HG02610 (cell line): ENCODE results near the gene RNPEPL1.

Experiments
- ATAC-seq: cut with Tn5 transposase; IDR thresholded peaks from one replicate; pipeline ENCODE4 v1.9.1; 2021; ENCODE audit warnings: mild to moderate bottlenecking, moderate library complexity; ENCODE audit not compliant: unreplicated experiment

The RNPEPL1 gene

DNA sequence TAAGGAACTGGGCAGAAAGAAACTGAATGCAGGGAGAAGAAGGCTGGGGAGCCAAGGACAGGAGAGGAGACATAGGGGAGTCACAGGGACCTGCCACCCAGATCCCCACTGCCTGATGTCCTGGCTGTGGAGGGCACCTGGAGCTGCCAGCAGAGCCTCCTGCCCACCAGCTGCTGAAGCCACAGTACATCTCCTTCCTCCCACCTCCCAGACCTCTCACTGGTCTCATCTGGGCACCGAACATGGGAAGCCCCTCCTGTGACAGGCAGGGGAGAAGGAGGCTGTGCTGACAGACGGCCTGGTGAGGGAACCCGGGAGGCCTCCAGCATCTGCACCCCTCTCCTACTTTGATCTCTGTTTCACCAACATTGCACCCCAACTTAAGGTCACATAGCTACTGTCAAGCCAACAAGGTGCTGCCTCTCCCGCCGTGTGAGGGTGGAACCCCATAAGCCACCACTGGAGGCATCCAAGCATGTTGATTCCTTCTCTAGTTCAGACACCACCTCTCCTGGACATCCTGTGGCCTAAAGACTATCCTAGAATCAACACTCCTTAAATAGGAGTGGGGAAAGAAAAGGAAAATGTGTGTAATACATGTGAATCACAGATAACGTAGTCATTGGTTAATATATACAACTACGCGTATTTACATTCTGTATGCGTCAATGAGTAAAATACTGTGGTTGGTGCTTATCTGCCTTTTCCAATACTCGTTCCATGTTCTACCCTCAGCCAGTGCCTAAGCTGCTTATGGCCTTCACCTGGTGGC, 3.5 kb upstream of the RNPEPL1 start:
- no peak for ATAC-seq

DNA sequence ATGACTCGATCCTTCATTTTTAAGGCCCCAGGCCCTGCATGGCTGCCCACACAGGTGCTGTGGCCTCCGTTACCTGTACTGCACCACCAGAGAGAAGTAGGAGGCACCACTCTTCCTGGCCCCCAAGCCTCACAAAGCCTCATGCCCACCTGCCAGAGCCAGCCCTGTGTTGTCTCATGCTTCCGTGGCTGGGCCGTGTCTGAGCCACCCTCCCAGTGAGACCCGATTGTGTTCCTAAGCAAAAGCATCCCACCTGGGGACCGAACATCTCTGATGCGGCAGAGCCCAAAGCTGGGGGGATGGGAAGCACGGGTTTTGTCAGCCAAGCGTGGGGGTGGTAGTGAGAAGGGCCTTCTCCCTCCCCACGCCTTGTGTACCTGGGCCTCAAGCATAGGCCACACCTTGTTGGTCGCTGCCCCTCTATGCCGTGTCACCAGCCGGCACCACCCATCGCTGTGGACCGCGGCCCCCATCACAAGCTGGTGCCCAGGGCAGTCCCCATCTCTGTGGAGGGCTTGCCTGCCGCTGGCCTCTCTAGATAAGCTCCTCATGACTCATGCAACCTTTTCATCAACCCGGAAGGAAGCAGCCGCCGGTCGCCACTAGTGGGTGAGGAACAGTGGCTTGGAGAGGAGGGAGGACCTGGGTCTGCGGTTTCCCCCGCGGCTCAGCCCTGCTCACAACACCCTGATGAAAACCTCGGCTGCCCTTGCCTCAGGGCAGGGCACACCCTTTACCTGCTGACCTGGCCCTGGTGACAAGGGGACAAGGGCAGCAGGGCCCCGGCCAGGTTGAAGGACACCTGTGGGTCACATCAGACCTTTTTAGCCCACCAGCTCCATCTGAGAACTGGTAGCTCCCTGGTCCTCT, 2.7 kb upstream of the RNPEPL1 start:
- peak; percentile 22 for ATAC-seq

GRCh38 chr2:240566203-240567136, 1.8 kb upstream of the RNPEPL1 start:
- peak; percentile 40 for ATAC-seq

- no peak for ATAC-seq
Measured at GRCh38 chr2:240567137-240567871, 980 bp upstream of the RNPEPL1 start.

GRCh38 chr2:240568678-240569522, 616 bp downstream of the RNPEPL1 start:
- peak; percentile 18 for ATAC-seq

- ATAC-seq, result no peak
Measured at GRCh38 chr2:240569523-240569997, 1.3 kb downstream of the RNPEPL1 start.

GRCh38 chr2:240569998-240570530, 1.8 kb downstream of the RNPEPL1 start:
- ATAC-seq, result no peak

- no peak for ATAC-seq
Measured at GRCh38 chr2:240570531-240571313, 2.4 kb downstream of the RNPEPL1 start.

- no peak for ATAC-seq
Measured at GRCh38 chr2:240571314-240571973, 3.2 kb downstream of the RNPEPL1 start.

DNA sequence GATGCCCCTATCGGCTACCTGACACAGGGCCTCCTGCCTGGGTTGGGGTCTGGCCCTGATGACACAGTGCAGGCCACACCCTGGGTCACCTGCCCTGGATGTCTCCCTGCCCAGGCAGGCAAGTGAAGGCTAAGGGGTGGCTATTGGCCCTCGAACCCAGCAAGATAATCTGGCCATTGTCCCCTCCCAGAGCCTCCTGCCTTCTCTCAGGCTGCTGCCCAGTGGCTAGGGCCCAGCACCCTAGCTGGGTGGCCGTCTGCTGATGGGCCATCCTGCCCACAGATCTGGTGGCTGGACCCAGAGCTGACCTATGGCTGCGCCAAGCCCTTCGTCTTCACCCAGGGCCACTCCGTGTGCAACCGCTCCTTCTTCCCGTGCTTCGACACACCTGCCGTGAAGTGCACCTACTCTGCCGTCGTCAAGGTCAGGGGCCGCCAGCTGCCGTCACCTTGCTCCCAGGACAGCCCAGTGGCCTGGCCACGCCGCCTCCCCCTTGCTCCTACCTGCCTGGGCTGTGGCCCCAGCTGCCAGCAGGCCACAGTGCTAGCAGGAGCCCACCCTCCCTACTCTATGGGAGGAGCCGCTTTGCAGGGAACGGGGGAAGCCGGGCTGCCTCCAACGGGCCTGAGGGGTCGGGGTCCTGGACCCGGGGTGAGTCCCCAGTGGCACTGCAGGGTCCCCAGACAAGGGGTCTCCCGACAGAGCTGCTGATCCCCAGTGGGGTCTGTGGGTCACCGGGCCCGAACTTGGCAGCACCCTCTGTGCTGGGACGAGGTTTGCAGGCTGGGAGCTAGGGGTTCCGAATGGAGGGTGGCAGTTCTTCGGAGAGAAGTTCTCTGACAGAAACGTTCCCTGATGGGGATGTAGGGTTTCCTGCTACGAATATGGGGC, 4.1 kb downstream of the RNPEPL1 start:
- no peak for ATAC-seq

DNA sequence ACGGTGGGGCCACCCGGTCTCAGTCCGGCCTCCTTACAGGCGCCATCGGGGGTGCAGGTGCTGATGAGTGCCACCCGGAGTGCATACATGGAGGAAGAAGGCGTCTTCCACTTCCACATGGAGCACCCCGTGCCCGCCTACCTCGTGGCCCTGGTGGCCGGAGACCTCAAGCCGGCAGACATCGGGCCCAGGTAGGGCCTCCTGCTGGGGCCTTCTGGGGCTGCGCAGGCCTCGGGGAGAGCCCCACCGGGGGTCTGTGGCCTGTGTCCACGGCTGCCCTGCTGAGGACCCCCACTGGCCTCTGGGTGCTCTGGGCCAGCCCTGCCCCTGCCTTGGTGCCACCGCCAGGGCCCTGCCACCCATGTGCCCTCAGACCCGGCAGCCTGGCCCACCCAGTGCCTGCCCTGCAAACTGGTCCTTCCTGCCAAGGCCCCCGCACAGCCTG, 4.8 kb downstream of the RNPEPL1 start:
- no peak for ATAC-seq

- ATAC-seq, result no peak
Measured at GRCh38 chr2:240573516-240574385, 5.5 kb downstream of the RNPEPL1 start.

DNA sequence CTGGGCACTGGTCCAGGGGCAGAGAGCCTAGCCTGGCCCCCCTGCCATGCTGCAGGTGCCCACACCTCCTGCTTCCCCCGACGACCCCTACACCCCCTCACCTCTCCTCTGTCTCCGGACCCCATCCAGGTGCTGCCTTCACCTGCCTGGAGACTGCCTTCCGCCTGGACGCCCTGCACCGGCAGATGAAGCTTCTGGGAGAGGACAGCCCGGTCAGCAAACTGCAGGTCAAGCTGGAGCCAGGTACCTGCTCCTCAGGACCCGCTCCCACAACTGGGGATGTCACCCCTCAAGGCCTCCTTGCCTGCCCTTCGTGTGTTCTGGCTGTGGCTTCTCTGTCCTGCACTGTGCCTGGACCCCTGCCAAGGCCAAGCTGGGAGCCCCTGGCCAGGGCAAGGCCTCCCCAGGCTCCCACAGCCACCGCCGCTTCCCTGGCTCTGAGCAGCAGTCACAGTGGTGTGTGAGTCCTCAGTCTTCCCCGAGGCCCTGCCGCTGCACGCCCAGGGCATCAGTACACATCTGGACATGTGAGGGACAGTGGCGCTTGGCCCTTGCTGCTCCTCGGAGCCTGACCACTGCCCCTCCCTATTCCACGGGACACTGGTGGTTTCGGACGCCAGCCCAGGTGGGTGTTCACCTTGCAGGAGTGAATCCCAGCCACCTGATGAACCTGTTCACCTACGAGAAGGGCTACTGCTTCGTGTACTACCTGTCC, 6.3 kb downstream of the RNPEPL1 start:
- ATAC-seq, result no peak

GRCh38 chr2:240575101-240575965, 7.0 kb downstream of the RNPEPL1 start:
- ATAC-seq, result no peak
